Cardiac septum (tissue), 1 donor: ENCODE results near the gene GDAP2. TPM values are rescaled to one million over a fixed set of nuclear protein-coding genes. Genes with fewer than 3 reads are reported as not detected.

Experiments used
- DNase-seq: peaks from one replicate; pipeline ENCODE4 v3.0.0-alpha.2; 2020; ENCODE audit warnings: low spot score
- intact Hi-C: fragments of 100-400 bp; cut with DNase I; formaldehyde crosslinking; loops from one replicate; pipeline ENCODE4 v1.14.0; 2022
- total RNA-seq: library from RNA; stranded (reverse); fragmentation: NEBNext Ultra II Directional; extraction: Animal tissue kit (Norgen Biotek cat#: 25700); gene quantifications from one replicate; pipeline ENCODE4 v1.2.1, GENCODE V29; 2021
- donor health status: DM: no; HTN: no; CAD: no.

GDAP2 gene
- total RNA-seq, 1 donor from 2014 or later: 25.5 TPM

DNA sequence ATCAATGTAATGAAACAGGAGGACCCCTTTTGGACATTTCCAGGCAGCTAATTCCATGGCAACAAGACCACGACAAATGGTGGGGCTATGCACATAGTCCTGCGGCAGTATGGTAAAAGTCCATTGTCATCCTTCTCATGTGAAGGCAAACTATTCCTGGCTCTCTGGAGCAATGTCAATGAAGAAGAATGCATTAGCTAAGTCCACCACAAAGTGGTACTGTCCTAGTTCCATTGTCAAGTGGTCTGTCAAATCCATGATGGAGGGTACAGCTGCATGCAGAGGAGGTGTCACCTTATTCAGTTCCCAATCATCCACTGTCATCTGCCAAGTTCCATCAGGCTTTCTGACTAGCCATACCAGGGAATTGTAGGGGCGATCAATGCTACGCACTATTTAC lies 110.1 kb downstream of the GDAP2 start:
- no peak for DNase-seq
- intact Hi-C loops: no loop called here

GRCh38 chr1:117818456-117818855 lies 111.0 kb downstream of the GDAP2 start:
- DNase-seq: no peak
- intact Hi-C loops: no loop called here

DNA sequence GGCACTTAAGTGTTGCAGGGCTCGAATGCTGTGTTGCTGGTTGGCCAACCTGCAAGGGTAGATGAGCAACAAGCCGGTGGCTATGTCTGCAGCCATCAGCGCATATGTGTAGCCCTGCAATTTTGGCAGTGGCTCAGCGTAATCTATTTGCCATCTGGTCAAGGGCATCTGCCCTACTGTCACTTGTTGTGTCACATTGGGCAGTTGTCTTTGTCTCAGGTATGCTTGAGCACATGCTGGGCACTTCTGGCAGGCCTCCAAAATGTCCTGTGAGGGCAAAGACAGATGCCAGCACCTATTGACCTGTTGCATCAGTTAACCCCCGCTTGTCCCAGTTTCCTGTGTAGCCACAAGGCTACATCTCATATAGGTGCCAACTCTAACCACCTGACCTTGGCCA lies 111.8 kb downstream of the GDAP2 start:
- intact Hi-C loops: no loop called here
- no peak for DNase-seq

- intact Hi-C loops: no loop called here
- no peak for DNase-seq
Measured at GRCh38 chr1:117815926-117816325, 113.5 kb downstream of the GDAP2 start.

- intact Hi-C loops: no loop called here
- no peak for DNase-seq
Measured at GRCh38 chr1:117814856-117815797, 114.3 kb downstream of the GDAP2 start.

Other genes starting within 250 kb of the GDAP2 start
- 14.5 TPM for gene WDR3, start 118 bp upstream of the GDAP2 start, total RNA-seq